ENCODE data around the gene RPTOR.

DNA sequence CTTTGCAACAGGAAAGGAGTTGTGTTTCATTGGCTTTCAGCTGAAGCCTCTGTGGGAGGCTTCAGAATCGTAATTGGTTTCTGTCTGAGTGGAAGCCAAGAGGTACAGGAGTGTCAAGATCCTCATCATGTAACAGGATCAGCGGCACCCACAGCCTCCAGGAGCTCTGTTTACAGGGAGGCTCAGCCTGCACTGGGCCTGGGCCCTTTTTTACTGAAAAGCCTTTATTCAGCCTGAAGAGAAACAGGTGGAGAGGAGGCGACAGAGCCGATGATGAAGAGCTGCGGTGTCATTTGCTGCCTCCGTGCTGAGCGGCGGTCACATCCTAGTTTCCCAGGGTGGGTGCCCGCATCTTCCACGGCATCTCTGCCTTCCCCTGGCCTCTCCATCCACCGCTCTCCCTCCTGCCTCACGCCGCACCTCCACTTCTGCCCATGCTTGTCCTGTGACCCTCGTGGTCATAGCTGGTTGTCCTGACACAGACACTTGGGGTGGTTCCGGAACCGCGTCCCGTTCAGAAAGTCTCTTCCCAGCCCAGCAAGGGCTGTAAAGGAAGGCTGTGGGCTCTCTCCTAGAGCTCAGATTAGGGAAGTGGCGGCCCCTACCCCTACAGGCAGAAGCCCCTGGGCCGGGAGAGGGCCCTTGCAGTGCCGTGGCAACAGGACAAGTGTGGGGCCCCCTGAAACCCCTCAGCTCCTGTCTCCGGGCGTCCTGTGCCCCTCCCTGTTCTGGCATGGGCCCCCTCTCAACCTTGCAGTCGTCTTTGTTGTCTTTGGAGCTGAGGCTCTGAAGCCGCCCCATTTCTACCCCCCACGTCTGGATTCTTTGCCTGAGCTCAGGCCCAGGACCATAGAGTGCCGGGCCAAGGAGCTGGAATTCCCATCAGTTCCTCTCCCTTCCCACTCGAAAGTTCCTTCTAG, 393.1 kb downstream of the RPTOR start:
- TF ChIP-seq GATA3 (IDR thresholded peaks at IDR 0.05; ENCODE audit: low read depth, low read length): no peak
- TF ChIP-seq GATA2 (IDR thresholded peaks at IDR 0.05; ENCODE audit: low read depth, low read length): no peak
